Measurements from ENCODE around the gene LBHD2.

DNA sequence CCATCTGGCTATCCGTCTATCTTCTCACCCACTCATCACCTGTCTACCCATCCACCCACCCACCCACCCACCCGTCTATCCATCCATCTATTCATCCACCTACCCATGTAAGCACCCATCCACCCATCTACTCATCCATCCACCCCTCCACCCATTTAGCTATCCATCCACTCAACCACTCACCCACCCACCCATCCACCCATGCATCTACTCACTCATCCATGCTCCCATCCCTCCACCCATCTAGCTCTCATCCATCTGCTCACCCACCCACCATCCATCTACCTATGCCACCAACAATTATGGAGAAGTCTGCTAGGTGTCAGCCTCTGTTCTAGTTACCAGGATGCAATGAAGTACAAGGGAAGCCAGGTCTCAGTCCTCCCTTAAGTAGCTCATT is 50.4 kb downstream of the LBHD2 start:
- TF ChIP-seq GABPA (IDR thresholded peaks at IDR 0.05 in 1 of 2, conservative IDR thresholded peaks at IDR 0.05 in 1 of 2) (no peak), RAD21 (IDR thresholded peaks at IDR 0.05) (no peak), JUND (IDR thresholded peaks at IDR 0.05) (no peak), RXRA (IDR thresholded peaks at IDR 0.05) (no peak), TAF1 (conservative IDR thresholded peaks at IDR 0.05) (no peak), MAX (IDR thresholded peaks at IDR 0.05) (no peak)
- TF ChIP-seq, protein P1, sequence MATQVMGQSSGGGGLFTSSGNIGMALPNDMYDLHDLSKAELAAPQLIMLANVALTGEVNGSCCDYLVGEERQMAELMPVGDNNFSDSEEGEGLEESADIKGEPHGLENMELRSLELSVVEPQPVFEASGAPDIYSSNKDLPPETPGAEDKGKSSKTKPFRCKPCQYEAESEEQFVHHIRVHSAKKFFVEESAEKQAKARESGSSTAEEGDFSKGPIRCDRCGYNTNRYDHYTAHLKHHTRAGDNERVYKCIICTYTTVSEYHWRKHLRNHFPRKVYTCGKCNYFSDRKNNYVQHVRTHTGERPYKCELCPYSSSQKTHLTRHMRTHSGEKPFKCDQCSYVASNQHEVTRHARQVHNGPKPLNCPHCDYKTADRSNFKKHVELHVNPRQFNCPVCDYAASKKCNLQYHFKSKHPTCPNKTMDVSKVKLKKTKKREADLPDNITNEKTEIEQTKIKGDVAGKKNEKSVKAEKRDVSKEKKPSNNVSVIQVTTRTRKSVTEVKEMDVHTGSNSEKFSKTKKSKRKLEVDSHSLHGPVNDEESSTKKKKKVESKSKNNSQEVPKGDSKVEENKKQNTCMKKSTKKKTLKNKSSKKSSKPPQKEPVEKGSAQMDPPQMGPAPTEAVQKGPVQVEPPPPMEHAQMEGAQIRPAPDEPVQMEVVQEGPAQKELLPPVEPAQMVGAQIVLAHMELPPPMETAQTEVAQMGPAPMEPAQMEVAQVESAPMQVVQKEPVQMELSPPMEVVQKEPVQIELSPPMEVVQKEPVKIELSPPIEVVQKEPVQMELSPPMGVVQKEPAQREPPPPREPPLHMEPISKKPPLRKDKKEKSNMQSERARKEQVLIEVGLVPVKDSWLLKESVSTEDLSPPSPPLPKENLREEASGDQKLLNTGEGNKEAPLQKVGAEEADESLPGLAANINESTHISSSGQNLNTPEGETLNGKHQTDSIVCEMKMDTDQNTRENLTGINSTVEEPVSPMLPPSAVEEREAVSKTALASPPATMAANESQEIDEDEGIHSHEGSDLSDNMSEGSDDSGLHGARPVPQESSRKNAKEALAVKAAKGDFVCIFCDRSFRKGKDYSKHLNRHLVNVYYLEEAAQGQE (IDR thresholded peaks at IDR 0.05), result no peak
- TF ChIP-seq, protein P2, sequence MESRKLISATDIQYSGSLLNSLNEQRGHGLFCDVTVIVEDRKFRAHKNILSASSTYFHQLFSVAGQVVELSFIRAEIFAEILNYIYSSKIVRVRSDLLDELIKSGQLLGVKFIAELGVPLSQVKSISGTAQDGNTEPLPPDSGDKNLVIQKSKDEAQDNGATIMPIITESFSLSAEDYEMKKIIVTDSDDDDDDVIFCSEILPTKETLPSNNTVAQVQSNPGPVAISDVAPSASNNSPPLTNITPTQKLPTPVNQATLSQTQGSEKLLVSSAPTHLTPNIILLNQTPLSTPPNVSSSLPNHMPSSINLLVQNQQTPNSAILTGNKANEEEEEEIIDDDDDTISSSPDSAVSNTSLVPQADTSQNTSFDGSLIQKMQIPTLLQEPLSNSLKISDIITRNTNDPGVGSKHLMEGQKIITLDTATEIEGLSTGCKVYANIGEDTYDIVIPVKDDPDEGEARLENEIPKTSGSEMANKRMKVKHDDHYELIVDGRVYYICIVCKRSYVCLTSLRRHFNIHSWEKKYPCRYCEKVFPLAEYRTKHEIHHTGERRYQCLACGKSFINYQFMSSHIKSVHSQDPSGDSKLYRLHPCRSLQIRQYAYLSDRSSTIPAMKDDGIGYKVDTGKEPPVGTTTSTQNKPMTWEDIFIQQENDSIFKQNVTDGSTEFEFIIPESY (IDR thresholded peaks at IDR 0.05), result no peak
- TF ChIP-seq, protein P3, sequence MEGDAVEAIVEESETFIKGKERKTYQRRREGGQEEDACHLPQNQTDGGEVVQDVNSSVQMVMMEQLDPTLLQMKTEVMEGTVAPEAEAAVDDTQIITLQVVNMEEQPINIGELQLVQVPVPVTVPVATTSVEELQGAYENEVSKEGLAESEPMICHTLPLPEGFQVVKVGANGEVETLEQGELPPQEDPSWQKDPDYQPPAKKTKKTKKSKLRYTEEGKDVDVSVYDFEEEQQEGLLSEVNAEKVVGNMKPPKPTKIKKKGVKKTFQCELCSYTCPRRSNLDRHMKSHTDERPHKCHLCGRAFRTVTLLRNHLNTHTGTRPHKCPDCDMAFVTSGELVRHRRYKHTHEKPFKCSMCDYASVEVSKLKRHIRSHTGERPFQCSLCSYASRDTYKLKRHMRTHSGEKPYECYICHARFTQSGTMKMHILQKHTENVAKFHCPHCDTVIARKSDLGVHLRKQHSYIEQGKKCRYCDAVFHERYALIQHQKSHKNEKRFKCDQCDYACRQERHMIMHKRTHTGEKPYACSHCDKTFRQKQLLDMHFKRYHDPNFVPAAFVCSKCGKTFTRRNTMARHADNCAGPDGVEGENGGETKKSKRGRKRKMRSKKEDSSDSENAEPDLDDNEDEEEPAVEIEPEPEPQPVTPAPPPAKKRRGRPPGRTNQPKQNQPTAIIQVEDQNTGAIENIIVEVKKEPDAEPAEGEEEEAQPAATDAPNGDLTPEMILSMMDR (IDR thresholded peaks at IDR 0.05; ENCODE audit: low read depth, low read length, missing input control), result no peak
